Posterior vena cava (tissue), 2 donors: Measurements from ENCODE around the gene ASB15. TPM values are rescaled to one million over a fixed set of nuclear protein-coding genes. Genes with fewer than 3 reads are reported as not detected.
A peak's percentile ranks its signal among the peaks of the same experiment; 100 is the strongest.
"Not testable (repeated sequence)": the region's sequence is repeated elsewhere in the genome, so short reads cannot be mapped to it uniquely, and the experiment has no call there.

ENCODE experiments used
- DNase-seq: peaks from one replicate; pipeline ENCODE4 v3.0.0-alpha.2; 2020; ENCODE audit warnings: low spot score
- intact Hi-C, 2 donors: fragments of 100-400 bp; cut with DNase I; formaldehyde crosslinking; loops; one replicate each; pipeline versions ENCODE4 v1.14.1 to v1.14.2; 2022 to 2023
- long read RNA-seq, 2 donors: library from polyadenylated mRNA; unstranded; transcript quantifications; one replicate each; pipeline ENCODE4 v2.0.0, GENCODE V29; 2020 to 2021
- total RNA-seq, 2 donors: library from RNA; stranded (reverse); fragmentation: NEBNext Ultra II Directional; extraction: Animal tissue kit (Norgen Biotek cat#: 25700); gene quantifications; one replicate each; pipeline ENCODE4 v1.2.1, GENCODE V29; 2021
- donor health status: DM: yes; HTN: yes; CAD: no.
- donor health status: DM: yes; HTN: yes; CAD: no.

Gene ASB15
- not detected for total RNA-seq
- long read RNA-seq, donor 1, result 0 reads
- long read RNA-seq, donor 2, result 0 reads

DNA sequence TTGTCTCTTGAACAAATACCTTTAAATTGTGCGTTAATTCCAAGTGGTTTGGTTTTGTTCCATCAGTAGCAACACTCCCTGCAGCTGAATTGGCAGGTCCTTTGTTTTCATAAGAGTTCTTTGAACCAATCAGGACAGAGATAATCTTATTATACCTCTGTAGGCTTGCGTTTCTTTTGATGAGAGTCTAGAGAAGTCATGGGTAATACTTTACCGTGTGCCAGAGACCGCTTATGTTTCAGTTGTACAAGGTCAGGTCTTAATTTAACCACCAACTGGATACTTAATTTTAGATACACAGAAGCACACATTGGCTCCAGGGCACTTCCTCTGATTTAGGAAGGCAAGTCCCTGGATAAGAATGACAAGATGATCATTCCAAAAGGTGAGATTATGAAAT, at the start of gene ASB15:
ASB15 (plus strand) TSS at position 292 of the 400 bp plus-strand sequence. CDS start 12,682 bp downstream, outside the sequence.
- no peak for DNase-seq
- intact Hi-C loops, result no loop called here

- intact Hi-C loops, DNase-seq: not testable (repeated sequence)
These were observed 49.5 kb upstream of the ASB15 start for GRCh38 chr7:123552134-123552533.

- DNase-seq, result no peak
- intact Hi-C loops, result no loop called here
These were observed 49.0 kb upstream of the ASB15 start for GRCh38 chr7:123552641-123553040.

- intact Hi-C loops, result no loop called here
- no peak for DNase-seq
These were observed 48.5 kb upstream of the ASB15 start for GRCh38 chr7:123553159-123553558.

DNA sequence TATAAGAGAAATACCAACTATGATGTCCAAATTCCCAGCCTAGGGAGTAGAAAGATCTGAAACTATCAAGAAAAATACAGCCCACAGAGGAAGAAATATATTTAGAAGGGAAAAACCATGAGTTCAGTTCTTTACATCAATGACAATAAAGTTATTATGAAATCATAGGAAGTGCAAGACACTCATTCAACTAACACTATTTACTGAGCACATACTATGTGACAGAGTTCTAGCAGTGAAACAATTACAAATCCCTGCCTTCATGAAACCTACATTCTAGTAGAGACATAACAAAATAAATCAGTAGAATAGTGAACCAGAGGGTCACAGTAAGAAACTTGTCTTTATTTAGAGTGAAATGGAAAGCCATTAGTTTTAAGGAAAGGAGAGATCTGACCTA, 46.1 kb upstream of the ASB15 start:
- DNase-seq, result no peak
- intact Hi-C loops, result no loop called here

DNA sequence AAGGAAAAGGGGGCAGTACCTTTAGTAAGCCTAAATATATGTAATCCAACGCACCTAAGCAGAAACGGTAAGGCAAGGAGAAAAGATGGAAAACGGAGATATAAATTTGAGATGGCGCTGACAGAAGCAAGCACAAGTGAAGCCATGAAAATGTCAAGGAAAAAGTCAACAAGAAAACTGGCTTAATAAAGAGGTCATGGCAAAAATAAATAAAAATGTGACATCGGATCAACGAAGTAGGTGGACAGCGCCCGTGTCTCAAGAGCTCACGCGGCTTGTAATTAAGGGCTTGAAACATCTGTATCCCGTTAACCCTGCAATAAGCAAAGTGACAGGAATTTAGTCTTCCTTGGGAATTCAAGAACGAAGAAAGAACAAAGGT, 44.6 kb upstream of the ASB15 start:
- DNase-seq, result no peak
- intact Hi-C loops, result no loop called here

DNA sequence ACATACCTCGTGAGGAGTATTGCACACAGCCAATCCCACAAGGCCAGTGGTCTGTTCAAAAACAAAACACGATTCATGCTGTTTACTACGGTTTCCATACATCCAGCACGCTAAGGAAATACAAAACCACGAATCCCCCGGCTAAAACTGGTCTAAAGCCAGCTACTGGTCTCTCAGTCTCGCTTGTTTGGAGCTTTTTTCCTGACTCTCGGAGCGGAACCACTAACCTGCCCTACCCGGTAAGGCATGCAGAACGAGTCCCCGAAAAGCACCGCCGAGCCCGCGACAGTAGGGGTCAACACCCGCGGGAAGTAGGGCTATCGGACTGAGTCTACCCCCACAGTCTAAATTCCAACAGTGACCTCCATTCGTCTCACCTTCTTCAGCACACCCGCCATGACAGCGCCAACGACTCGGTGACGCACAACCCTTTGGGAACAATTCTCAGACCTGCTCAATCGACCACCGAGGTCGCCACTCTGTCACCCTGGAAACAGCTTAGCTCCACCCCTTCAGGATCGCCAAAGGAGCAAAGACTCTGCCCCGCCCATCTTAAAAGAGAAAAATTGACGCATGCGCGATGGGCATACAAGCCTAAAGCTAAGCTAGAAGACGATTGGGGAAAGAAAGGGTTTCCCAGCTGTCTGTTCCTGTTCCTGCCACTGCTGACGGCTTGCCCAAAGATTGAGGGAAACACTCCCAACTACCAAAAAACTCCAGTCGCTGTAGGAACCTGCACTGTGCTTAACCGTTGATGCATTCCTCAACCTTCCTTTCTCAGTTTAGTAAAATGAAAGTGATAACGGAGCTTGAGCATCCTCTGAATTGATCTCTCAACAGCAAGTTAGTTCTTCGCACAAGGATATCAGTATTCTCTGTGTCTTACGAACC, 44.0 kb upstream of the ASB15 start, which contains the start of gene NDUFA5:
NDUFA5 (minus strand) TSS at position 421 of the 891 bp plus-strand sequence; CDS start at position 398, 23 bp downstream.
- peak; percentile 97 for DNase-seq
- intact Hi-C loops, result no loop called here

- DNase-seq, result no peak
- intact Hi-C loops, result no loop called here
These were observed 43.2 kb upstream of the ASB15 start for GRCh38 chr7:123558289-123558874.

DNA sequence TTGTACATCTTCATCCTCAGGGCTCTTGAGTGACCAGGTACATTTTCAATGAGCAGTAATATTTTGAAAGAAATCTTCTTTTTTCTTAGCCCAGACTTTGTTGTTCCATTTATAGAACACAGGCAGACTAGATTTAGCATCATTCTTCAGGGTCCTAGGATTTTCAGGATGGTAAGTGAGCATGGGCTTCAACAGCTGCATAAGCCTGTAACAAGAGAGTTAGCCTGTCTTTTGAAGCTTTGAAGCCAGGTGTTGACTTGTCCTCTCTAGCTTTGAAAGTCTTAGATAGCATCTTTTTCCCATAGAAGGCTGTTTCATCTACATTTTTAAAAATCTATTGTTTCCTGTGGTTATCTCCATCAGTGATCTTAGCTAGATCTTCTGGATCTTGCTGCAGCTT, 39.5 kb upstream of the ASB15 start:
- intact Hi-C loops, result no loop called here
- DNase-seq, result no peak

DNA sequence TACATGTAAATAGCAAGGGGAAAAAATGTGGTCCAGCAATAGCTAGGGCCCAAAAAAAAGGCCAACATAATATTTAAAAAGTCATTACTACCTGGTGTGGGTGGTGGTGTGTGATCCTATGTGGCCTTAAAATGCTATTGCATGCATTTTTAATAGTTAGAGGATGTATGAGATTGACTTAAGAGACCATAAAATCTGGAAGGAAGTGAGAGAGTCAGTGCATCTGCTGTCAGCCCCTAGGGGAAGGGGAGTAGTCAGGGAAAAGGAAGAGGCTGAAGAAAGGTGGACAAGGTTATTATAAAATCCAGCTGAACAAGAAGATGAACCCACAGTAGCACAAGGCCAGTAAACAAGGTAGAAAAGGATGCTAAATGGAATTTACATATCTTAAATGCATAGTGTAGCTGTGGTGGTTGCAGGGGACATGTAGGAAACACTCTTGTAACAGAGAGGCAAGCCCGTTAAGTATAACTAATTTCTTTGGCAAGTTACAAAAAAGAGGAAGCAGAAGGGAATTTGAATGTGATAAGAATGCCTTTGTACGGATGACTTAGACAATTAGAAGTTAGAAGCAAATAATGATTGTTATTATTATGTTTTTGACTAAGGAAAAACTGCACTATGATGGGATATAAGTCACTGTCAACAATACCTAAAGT, 32.1 kb upstream of the ASB15 start:
- intact Hi-C loops, result no loop called here
- DNase-seq, result no peak

GRCh38 chr7:123570390-123571182, 31.0 kb upstream of the ASB15 start:
- DNase-seq, result no peak
- intact Hi-C loops, result no loop called here

- DNase-seq, result no peak
- intact Hi-C loops, result no loop called here
These were observed 30.4 kb upstream of the ASB15 start for GRCh38 chr7:123571187-123571586.

- no peak for DNase-seq
- intact Hi-C loops, result no loop called here
These were observed 29.9 kb upstream of the ASB15 start for GRCh38 chr7:123571684-123572083.

DNA sequence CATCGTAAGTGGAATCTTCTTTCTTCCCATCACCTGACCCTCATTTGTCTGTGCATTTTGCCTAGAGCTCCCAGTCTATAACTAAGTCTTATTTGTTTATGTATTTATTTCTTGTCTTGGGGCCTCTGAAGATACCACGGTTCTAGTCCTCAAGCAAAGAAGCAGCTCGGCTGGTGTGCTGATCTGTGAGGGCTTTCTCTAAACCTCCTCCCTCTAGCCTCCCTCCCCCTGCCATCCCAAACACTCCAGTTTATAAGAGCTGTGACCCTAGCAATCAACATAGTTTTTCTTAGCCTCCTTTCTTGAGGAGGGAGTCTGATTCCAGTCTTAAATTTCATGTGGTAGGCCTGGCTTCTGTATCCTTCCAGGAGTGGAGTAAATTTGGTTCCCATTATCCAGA, 28.3 kb upstream of the ASB15 start:
- intact Hi-C loops, result no loop called here
- no peak for DNase-seq

GRCh38 chr7:123573896-123574467, 27.6 kb upstream of the ASB15 start:
- intact Hi-C loops, result no loop called here
- no peak for DNase-seq

DNA sequence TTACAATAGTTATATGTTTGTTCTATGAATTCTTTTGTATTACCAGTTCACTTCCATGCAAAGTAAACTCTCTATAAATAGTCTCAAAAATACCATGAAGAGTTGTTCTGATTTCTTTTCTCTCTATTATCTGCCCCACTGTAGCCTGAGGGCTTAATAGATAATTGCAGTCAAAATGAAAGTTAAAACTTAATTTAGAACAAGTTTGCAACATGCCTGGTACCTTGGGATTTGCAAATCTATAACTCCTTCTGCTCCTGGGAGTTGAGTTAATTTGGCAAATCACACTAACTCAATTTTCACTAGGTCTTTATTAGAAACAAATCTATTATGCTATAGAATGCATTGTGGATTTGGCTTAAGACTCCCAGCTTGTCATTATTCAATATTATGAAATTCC, 22.2 kb upstream of the ASB15 start:
- DNase-seq, result no peak
- intact Hi-C loops, result no loop called here

DNA sequence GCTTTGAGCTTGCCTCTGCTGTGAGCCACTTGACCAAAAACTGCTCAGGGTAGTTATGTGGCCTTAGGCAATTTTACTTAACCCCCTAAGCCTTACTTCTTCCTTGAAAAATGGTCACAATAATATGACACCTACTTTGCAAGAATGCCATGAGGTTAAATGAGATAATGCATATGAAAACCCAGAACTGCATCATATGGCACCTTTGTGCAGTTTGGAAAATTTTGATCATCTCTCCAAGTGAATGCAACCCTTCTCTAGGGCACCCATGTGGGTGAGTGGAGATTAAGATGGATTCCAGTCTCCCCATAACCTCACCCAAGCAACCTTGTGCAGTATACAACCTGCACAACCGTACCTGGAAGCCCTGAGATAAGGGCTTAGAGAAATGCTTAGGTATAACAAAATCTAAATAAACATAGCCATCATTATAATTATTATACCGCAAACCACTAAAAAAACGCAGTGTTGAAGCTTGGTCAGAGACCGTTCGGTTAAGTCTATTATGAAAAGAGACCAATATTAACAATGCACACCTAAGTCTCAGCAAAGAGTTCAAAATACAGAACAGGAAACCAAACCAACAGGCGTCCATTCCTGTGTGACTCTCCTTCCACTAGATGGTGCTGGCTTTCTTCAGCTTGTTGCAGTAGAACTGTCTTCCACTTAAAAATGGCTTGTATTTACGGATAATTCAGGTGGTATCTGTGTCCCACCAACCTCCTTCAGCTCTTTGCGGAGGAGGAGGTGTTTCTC, 21.0 kb upstream of the ASB15 start:
- intact Hi-C loops, result no loop called here
- no peak for DNase-seq

GRCh38 chr7:123581162-123581459, 20.5 kb upstream of the ASB15 start:
- intact Hi-C loops, result no loop called here
- no peak for DNase-seq

DNA sequence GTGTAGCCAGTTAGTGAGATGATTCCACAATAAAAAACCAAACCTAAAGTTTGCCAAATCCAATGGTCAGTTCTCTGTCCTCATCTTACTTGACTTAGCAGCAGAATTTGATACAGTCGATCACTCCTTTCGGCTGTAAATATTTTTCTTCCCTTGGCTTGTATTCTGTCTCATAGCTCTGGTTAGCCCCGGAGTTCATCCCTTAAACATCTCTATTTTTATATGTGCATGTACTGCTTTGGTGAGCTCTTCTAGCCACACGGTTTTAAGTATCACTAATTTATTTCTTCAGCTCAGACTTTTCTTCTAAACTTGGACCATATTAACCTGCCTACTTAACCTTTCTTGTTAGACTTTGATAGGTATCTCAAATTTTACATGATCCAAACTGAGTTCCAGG, 17.8 kb upstream of the ASB15 start:
- intact Hi-C loops, result no loop called here
- no peak for DNase-seq
